ENCODE measurements around the gene CEP170B.

- no peak for TF ChIP-seq RAD21 (conservative IDR thresholded peaks at IDR 0.05 in 1 of 2, IDR thresholded peaks at IDR 0.05 in 1 of 2)
- no peak for TF ChIP-seq BCL3 (IDR thresholded peaks at IDR 0.05)
- no peak for TF ChIP-seq JUN (IDR thresholded peaks at IDR 0.05)
- no peak for TF ChIP-seq CTCF (IDR thresholded peaks at IDR 0.05)
- TF ChIP-seq USF2 (IDR thresholded peaks at IDR 0.05) = no peak
- no peak for TF ChIP-seq CBX8 (IDR thresholded peaks at IDR 0.05)
- no peak for TF ChIP-seq RARB (CRISPR knock-in tag; IDR thresholded peaks at IDR 0.05)
- no peak for TF ChIP-seq SMC3 (IDR thresholded peaks at IDR 0.05)
- no peak for TF ChIP-seq KDM1A (IDR thresholded peaks at IDR 0.05; ENCODE audit: low read depth)
- no peak for TF ChIP-seq MAX (IDR thresholded peaks at IDR 0.05)
- no peak for TF ChIP-seq MAFK (IDR thresholded peaks at IDR 0.05; ENCODE audit: partially characterized antibody)
- no peak for TF ChIP-seq BHLHE40 (IDR thresholded peaks at IDR 0.05; ENCODE audit: low read depth, low read length)
- TF ChIP-seq CHD4 (IDR thresholded peaks at IDR 0.05; ENCODE audit: borderline replicate concordance) = no peak
- no peak for TF ChIP-seq EP300 (IDR thresholded peaks at IDR 0.05)
These were observed 9.7 kb downstream of the CEP170B start for GRCh38 chr14:104874571-104875411.
